HG03432 (cell line): ENCODE measurements around the gene HYKK.
"Not testable (repeated sequence)": the region's sequence is repeated elsewhere in the genome, so short reads cannot be mapped to it uniquely, and the experiment has no call there.

Source experiments
- ATAC-seq: cut with Tn5 transposase; IDR thresholded peaks from one replicate; pipeline ENCODE4 v1.9.1; 2021; ENCODE audit warnings: mild to moderate bottlenecking, moderate library complexity; ENCODE audit not compliant: unreplicated experiment

Gene HYKK

GRCh38 chr15:78540141-78540870 lies 32.9 kb downstream of the HYKK start, which contains the start of gene PSMA4:
PSMA4 (plus strand) TSS chr15:78540444; CDS start chr15:78541928, 1,484 bp downstream.
- ATAC-seq, result peak; percentile 84

- no peak for ATAC-seq
These were observed 33.7 kb downstream of the HYKK start for GRCh38 chr15:78540871-78541743.

GRCh38 chr15:78541744-78542034 lies 34.3 kb downstream of the HYKK start:
- ATAC-seq, result no peak

- no peak for ATAC-seq
These were observed 35.3 kb downstream of the HYKK start for GRCh38 chr15:78542647-78543046.

GRCh38 chr15:78550194-78550593 lies 42.8 kb downstream of the HYKK start:
- no peak for ATAC-seq

GRCh38 chr15:78550815-78551214 lies 43.4 kb downstream of the HYKK start:
- no peak for ATAC-seq

- ATAC-seq, result no peak
These were observed 44.5 kb downstream of the HYKK start for GRCh38 chr15:78551902-78552301.

GRCh38 chr15:78552597-78552996 lies 45.2 kb downstream of the HYKK start:
- no peak for ATAC-seq

- ATAC-seq, result not testable (repeated sequence)
These were observed 52.8 kb downstream of the HYKK start for GRCh38 chr15:78560201-78560600.

- ATAC-seq, result no peak
These were observed 54.1 kb downstream of the HYKK start for GRCh38 chr15:78561490-78561889.

GRCh38 chr15:78563092-78563491 lies 55.7 kb downstream of the HYKK start:
- no peak for ATAC-seq

- ATAC-seq, result peak; percentile 20
These were observed 57.3 kb downstream of the HYKK start for GRCh38 chr15:78564743-78565096.

GRCh38 chr15:78565097-78565950 lies 57.9 kb downstream of the HYKK start, which contains the start of gene CHRNA5:
CHRNA5 (plus strand) TSS chr15:78565520; CDS start chr15:78565720, 200 bp downstream.
- peak; percentile 85 for ATAC-seq

GRCh38 chr15:78565951-78566774 lies 58.8 kb downstream of the HYKK start:
- ATAC-seq, result peak; percentile 16

- no peak for ATAC-seq
These were observed 60.2 kb downstream of the HYKK start for GRCh38 chr15:78567531-78567930.

GRCh38 chr15:78570710-78571109 lies 63.3 kb downstream of the HYKK start:
- ATAC-seq, result no peak

- ATAC-seq, result no peak
These were observed 64.0 kb downstream of the HYKK start for GRCh38 chr15:78571382-78571781.

GRCh38 chr15:78573416-78573815 lies 66.0 kb downstream of the HYKK start:
- ATAC-seq, result no peak

GRCh38 chr15:78574944-78575343 lies 67.6 kb downstream of the HYKK start:
- no peak for ATAC-seq
